ENCODE results near the gene IL1R1. TPM values are rescaled to one million over a fixed set of nuclear protein-coding genes. Genes with fewer than 3 reads are reported as not detected.

The IL1R1 gene
- total RNA-seq, 1 donor from 2014 or later = 24.7 TPM

DNA sequence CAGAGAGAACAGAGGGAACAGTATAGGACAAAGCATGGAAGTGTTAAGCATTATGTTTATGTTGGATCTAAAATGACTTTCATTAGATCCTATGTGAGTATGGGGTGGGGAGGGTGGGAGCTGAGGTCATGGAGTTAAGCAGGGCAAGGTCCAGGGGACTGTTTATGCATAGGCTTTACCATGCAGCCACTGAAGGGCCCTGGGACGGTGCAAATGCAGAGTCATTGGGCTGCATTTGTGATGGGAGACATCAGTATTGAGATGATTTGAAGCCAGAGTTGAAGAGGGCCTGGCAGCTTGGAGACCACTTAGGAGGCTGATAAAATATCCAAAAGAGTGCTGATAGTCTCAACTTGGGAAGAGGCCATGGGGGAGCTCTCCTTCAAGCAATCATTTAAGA, 66.9 kb downstream of the IL1R1 start:
- no peak for DNase-seq

GRCh38 chr2:102217032-102217431, 74.5 kb downstream of the IL1R1 start:
- DNase-seq = no peak

DNA sequence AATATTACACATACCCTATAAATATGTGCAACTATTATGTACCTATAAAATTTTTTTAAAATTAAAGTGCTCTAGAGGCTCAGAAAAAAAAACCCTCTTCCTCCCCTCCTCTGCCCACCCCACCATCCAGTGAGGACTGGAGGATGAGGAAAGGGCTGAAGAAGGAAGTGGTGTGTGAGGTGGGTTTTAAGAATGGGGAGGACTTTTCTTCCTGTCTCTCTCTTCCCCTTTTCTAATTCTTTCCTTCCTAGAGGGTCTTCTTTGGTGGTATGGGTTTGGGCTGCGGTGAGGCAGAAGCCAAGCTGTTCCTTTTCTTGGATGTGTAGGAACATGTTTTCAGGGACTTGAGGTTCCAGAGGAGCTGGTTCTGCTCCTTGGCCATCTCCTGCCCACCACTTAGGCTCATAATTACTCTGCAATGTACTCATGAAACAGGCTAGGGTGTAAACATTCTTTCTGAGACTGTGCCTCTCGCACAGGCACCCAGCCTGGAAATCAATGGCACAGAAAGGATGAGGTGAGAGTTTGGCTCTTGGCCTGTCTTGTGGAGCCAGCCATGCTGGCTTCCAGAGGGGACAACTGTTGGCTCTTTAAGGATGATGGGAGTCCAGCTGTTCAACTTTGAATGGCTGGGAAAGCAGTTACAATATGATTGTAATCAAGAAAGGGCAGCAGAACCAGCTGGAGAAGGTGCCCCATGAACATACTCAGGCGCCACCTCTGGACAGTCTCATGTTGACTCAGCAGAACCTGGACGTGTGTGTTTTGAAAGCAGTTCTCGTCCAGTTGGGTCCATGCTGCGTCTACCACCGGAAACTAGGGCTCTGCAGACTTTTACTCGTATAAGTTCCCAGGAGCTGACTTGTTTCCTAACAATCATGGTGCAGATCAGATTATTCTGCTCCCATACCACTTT, 82.5 kb downstream of the IL1R1 start:
- no peak for DNase-seq

- DNase-seq = no peak
Measured at GRCh38 chr2:102226171-102226570, 83.6 kb downstream of the IL1R1 start.

DNA sequence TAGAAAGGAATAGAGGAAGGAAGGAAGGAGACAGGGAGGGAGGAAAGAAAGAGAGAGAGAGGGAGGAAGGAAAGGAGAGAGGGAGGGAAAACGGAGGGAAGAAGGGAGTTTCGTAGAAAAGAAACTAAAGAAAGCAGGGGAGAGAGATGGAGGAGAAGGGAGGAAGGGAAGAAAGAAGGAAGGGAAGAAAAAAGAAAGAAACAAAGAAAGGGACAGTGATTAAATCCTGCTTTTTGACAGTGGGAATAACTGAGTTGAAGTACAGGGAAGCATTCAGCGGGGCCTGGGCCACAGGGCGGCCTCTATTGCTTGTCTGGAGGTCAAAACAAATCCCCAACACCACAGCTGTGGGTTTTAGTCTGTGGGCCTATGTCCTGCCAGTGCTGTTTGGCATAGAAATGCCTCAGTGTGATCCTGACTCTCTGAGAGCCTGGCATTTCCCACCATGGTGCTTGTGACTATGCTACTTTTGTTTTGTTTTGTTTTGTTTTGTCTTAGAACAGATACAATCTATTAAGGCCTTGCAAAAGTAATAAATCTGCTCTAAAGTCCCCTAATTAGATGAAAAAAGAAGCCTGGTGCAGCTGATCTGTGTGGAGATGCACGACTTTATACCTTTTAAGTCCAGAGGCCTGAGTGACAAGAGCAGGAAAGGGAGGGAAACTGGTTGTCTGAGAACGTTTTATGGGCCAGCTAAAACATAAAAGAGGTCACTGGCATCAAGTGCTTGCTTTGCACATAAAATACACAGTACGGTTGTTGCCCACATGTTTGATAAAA, 84.3 kb downstream of the IL1R1 start:
- DNase-seq = peak; percentile 42

DNA sequence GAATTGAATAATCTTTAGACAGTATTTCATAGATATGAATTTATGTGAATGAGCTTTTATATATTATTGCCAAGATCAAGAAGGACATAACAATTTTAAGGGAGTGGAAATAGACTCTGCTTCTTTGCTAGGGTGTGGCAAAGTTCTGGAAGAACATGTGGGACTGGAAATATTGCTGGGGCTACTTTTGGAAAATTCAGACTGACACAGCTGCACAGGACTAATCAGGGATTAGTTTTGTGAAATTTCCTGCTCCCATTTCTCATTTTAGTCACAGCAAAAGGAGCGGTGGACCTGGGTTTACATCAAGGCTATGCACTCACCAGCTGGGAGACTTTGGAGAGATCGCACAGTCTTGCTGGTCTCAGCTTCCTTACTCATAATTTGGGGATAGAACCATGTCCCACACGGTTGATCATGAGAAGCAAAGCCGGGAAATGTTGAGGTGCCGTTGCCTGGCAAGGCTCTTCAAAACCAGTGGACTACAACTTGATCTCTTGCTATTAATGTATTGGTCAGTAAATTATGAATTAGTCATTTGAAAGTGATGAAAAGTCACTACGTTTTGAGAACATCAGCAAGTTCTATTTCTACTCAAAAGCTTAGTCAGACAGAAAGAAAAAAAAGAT, 86.7 kb downstream of the IL1R1 start:
- DNase-seq = no peak

Other genes starting within 250 kb of the IL1R1 start
- gene IL1R2, start 150.8 kb upstream of the IL1R1 start, total RNA-seq = 0.28 and 0.34 TPM in 2 replicates
- 0.09 and 0.34 TPM in 2 replicates for gene IL1RL2, start 44.3 kb downstream of the IL1R1 start, total RNA-seq
- 0.17 and 2.9 TPM in 2 replicates for gene IL1RL1, start 168.8 kb downstream of the IL1R1 start, total RNA-seq
- gene IL18R1, start 213.1 kb downstream of the IL1R1 start, total RNA-seq = 0.65 and 1.4 TPM in 2 replicates

Measured in dermis blood vessel endothelial cell (primary cell).